Common myeloid progenitor, CD34-positive (primary cell): ENCODE data around the gene KBTBD12.

Experiments
- CTCF ChIA-PET: fragments of 350-600 bp; sonication (Branson Sonifier 250); formaldehyde crosslinking; loops from one replicate; lab custom pipeline; 2021; ENCODE audit warnings: antibody characterized with exemption; lab: Charles Lee
- POLR2A ChIA-PET: fragments of 350-600 bp; sonication (Branson Sonifier 250); formaldehyde crosslinking; loops from one replicate; lab custom pipeline; 2021; ENCODE audit warnings: antibody characterized with exemption; lab: Charles Lee
- DNase-seq, 3 donors: peaks; one replicate each; pipeline versions ENCODE4 v3.0.0 to v3.0.0-alpha.2; 2013
- H3K27ac ChIP-seq, 2 experiments: 1 replicate in 1 of 2; 2 replicates in 1 of 2; pipeline ENCODE4 v1.7.0; 2013; ENCODE audit warnings: inconsistent platforms in 2 of 2, low read length in 2 of 2, mild to moderate bottlenecking in 2 of 2, low read depth in 1 of 2, moderate library complexity in 1 of 2; ENCODE audit not compliant: severe bottlenecking in 2 of 2, insufficient read depth in 1 of 2, poor library complexity in 1 of 2
- H3K27me3 ChIP-seq, 5 experiments: replicated peaks in 2 of 5; 1 replicate in 3 of 5; 2 replicates in 2 of 5; pipeline versions ENCODE4 v1.6.1 to v1.7.0; 2013; ENCODE audit warnings: low read length in 4 of 5, mild to moderate bottlenecking in 2 of 5, moderate library complexity in 2 of 5, inconsistent platforms in 1 of 5; ENCODE audit not compliant: insufficient read depth in 5 of 5, control insufficient read depth in 4 of 5
- H3K36me3 ChIP-seq, 4 experiments: 1 replicate in 2 of 4; 2 replicates in 2 of 4; pipeline versions ENCODE4 v1.6.1 to v1.7.0; 2013; ENCODE audit warnings: low read length in 3 of 4, control low read depth in 1 of 4, mild to moderate bottlenecking in 1 of 4; ENCODE audit not compliant: control insufficient read depth in 4 of 4, insufficient read depth in 4 of 4
- H3K4me1 ChIP-seq, 4 experiments: 1 replicate in 3 of 4; 2 replicates in 1 of 4; pipeline versions ENCODE4 v1.6.1 to v1.7.1; 2013; ENCODE audit warnings: low read length in 3 of 4, mild to moderate bottlenecking in 3 of 4, control low read depth in 1 of 4, inconsistent platforms in 1 of 4, moderate library complexity in 1 of 4; ENCODE audit not compliant: control insufficient read depth in 4 of 4, insufficient read depth in 4 of 4; ENCODE audit errors: control extremely low read depth in 1 of 4
- H3K4me3 ChIP-seq, 7 experiments: 1 replicate in 4 of 7; 2 replicates in 3 of 7; pipeline versions ENCODE4 v1.5.1 to v1.7.0; 2013; ENCODE audit warnings: mild to moderate bottlenecking in 7 of 7, low read length in 6 of 7, moderate library complexity in 6 of 7, inconsistent platforms in 2 of 7, low read depth in 2 of 7, control low read depth in 1 of 7; ENCODE audit not compliant: insufficient read depth in 4 of 7, control insufficient read depth in 1 of 7; ENCODE audit errors: extremely low read depth in 1 of 7
- H3K9me3 ChIP-seq, 5 experiments: 1 replicate in 4 of 5; 2 replicates in 1 of 5; pipeline versions ENCODE4 v1.6.1 to v1.7.1; 2013; ENCODE audit warnings: low read length in 4 of 5, mild to moderate bottlenecking in 2 of 5, inconsistent platforms in 1 of 5, low read depth in 1 of 5, moderate library complexity in 1 of 5; ENCODE audit not compliant: control insufficient read depth in 4 of 5, insufficient read depth in 2 of 5; ENCODE audit errors: control extremely low read depth in 1 of 5
- WGBS: methylation state at CpG from one replicate; pipeline ENCODE4 v1.1.5; 2013; ENCODE audit not compliant: insufficient coverage; 5-methylcytosine and 5-hydroxymethylcytosine counted together

KBTBD12 gene

GRCh38 chr3:127984241-127984975 is 69.4 kb downstream of the KBTBD12 start:
- peaks cover 0 to 3% (median 0%) of the 10 kb centered on the region in 5 experiments for H3K9me3 ChIP-seq
- WGBS = 97% methylated on average over 8 of the region's 8 CpGs
- H3K27me3 ChIP-seq = no peaks in the 10 kb centered on the region
- H3K36me3 ChIP-seq = no peaks in the 10 kb centered on the region
- no peak overlapping the region for H3K4me3 ChIP-seq
- DNase-seq = no peak
- POLR2A ChIA-PET = no interaction called here
- H3K4me1 ChIP-seq = peaks cover 0 to 4% (median 0%) of the 10 kb centered on the region in 4 experiments
- CTCF ChIA-PET = interaction anchor here (0.6 kb wide), 1 partner anchor 52 kb away, joined by 3 read pairs; no protein-coding TSS in a partner anchor
- H3K27ac ChIP-seq = no peak overlapping the region

GRCh38 chr3:127985216-127985615 is 70.2 kb downstream of the KBTBD12 start:
- H3K4me3 ChIP-seq = no peak overlapping the region
- no peak for DNase-seq
- CTCF ChIA-PET = interaction anchor here (0.6 to 1.6 kb wide), 3 partner anchors 25 to 108 kb away, joined by 3 to 4 read pairs (median 3); no protein-coding TSS in a partner anchor
- H3K36me3 ChIP-seq = no peaks in the 10 kb centered on the region
- POLR2A ChIA-PET = no interaction called here
- no peaks in the 10 kb centered on the region for H3K27me3 ChIP-seq
- H3K9me3 ChIP-seq = peaks cover 0 to 3% (median 0%) of the 10 kb centered on the region in 5 experiments
- H3K27ac ChIP-seq = no peak overlapping the region
- H3K4me1 ChIP-seq = peaks cover 0 to 4% (median 0%) of the 10 kb centered on the region in 4 experiments
- 100% methylated on average over 3 of the region's 4 CpGs for WGBS

DNA sequence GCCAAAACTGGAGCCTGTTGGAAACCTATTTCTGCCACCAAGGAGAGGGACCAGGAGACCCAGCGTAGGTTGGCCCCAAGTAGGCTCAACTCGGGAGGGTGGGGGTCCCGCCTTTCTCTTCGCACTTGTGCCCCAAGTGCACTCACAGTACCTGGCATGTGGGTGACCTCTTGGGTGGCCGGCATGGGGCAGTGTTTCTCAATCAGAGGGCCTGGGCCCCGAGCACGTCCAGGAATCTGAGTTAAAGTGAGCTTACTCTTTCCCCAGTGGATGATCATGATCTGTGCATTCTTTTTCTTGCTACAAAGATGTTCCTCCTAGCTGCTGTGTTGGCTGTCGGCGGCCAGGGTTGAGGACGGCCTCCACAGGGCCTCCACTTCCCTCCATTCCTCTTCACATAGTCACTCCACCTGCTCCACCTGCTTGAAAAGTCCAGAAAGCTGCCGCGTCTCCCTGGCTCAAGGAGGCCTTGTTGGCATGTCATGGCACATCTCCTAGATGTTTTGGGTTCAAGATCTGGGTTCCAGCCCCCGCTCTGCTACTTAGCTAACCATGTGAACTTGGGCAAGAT is 70.7 kb downstream of the KBTBD12 start:
- Histone ChIP-seq H3K4me3 (no peak overlapping the region), H3K4me1 (peaks cover 0 to 4% (median 0%) of the 10 kb centered on the region in 4 experiments), H3K27me3 (no peaks in the 10 kb centered on the region), H3K9me3 (peaks cover 0 to 3% (median 0%) of the 10 kb centered on the region in 5 experiments), H3K27ac (no peak overlapping the region), H3K36me3 (no peaks in the 10 kb centered on the region)
- 96% methylated on average over 9 of the region's 13 CpGs for WGBS
- ChIA-PET CTCF (interaction anchor here (1.2 to 1.6 kb wide), 2 partner anchors 25 to 109 kb away, joined by 3 to 4 read pairs; no protein-coding TSS in a partner anchor), POLR2A (no interaction called here)
- no peak for DNase-seq

GRCh38 chr3:127986803-127987202 is 71.8 kb downstream of the KBTBD12 start:
- DNase-seq = no peak
- Histone ChIP-seq H3K36me3 (no peaks in the 10 kb centered on the region), H3K27ac (no peak overlapping the region), H3K4me3 (no peak overlapping the region), H3K4me1 (peaks cover 0 to 4% (median 0%) of the 10 kb centered on the region in 4 experiments), H3K27me3 (no peaks in the 10 kb centered on the region), H3K9me3 (peaks cover 0 to 3% (median 0%) of the 10 kb centered on the region in 5 experiments)
- POLR2A ChIA-PET = no interaction called here
- CTCF ChIA-PET = interaction anchor here (1.6 kb wide), 1 partner anchor 26 kb away, joined by 4 read pairs; no protein-coding TSS in a partner anchor
- 96% methylated on average over 11 of the region's 11 CpGs for WGBS

DNA sequence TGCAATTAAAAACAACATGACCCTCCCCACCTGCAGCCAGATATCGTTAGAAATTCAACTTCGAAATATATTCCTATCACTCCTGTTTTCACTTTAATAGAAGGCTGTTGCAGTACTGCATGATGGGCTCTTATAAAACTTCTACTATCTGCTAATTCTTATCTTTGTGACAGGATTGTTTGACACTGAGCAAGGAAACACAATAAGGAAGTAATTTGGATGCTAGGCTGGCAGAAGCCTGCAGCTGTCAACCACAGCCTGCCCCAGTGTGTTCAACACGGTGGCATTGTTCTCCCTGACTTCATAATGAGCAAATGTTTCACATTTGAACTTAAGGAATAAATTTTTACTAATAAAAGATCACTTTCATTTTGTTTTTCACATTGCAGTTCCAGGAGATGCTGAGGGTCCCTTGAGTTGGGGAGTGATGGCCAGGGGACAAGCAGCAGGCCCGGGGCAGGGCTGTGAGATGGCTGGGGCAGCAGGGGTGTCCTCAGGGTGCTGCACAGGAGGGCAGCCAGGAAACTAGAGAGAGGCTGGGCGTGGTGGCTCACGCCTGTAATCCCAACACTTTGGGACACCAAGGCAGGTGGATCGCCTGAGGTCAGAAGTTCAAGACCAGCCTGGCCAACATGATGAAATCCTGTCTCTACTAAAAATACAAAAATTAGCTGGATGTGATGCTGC is 72.4 kb downstream of the KBTBD12 start:
- WGBS = 94% methylated on average over 4 of the region's 7 CpGs

GRCh38 chr3:127988770-127989557 is 73.9 kb downstream of the KBTBD12 start:
- Histone ChIP-seq H3K4me1 (peaks cover 0 to 4% (median 0%) of the 10 kb centered on the region in 4 experiments), H3K36me3 (no peaks in the 10 kb centered on the region), H3K4me3 (no peak overlapping the region), H3K27me3 (no peaks in the 10 kb centered on the region), H3K27ac (no peak overlapping the region), H3K9me3 (peaks cover 0 to 1% (median 0%) of the 10 kb centered on the region in 5 experiments)
- DNase-seq = no peak
- ChIA-PET CTCF (interaction anchor here (1.2 kb wide), 1 partner anchor 53 kb away, joined by 3 read pairs; no protein-coding TSS in a partner anchor), POLR2A (no interaction called here)
- WGBS = 99% methylated on average over 11 of the region's 11 CpGs

More for the DNA sequence above, 72.4 kb downstream of the KBTBD12 start:
- ChIA-PET CTCF (no interaction called here), POLR2A (no interaction called here)
- no peaks in the 10 kb centered on the region for H3K36me3 ChIP-seq
- no peak overlapping the region for H3K4me3 ChIP-seq
- peaks cover 0 to 4% (median 0%) of the 10 kb centered on the region in 4 experiments for H3K4me1 ChIP-seq
- DNase-seq = peak in 2 of 3 donors; percentile 55 to 71
- H3K27ac ChIP-seq = no peak overlapping the region
- H3K27me3 ChIP-seq = no peaks in the 10 kb centered on the region
- peaks cover 0 to 3% (median 0%) of the 10 kb centered on the region in 5 experiments for H3K9me3 ChIP-seq
